GM13976 (cell line): Measurements from ENCODE around the gene MPPED2.

Experiments used
- DNase-seq: peaks from one replicate; pipeline ENCODE4 v3.0.0; 2012; ENCODE audit warnings: low spot score
- in situ Hi-C: fragments of 300-500 bp; cut with MboI; formaldehyde crosslinking; loops from one replicate; pipeline ENCODE4 v1.12.0; 2022; ENCODE audit warnings: low sequenced_read_pairs, mixed read lengths, inconsistent platforms; ENCODE audit not compliant: unreplicated experiment
- TF ChIP-seq, protein P1 (sequence below): IDR thresholded peaks from 2 replicates; pipeline ENCODE4 v1.5.1; 2012; ENCODE audit warnings: borderline replicate concordance, mild to moderate bottlenecking; ENCODE audit not compliant: insufficient read depth; ENCODE audit errors: extremely low read depth, missing control alignments, control extremely low read depth

MPPED2 gene

DNA sequence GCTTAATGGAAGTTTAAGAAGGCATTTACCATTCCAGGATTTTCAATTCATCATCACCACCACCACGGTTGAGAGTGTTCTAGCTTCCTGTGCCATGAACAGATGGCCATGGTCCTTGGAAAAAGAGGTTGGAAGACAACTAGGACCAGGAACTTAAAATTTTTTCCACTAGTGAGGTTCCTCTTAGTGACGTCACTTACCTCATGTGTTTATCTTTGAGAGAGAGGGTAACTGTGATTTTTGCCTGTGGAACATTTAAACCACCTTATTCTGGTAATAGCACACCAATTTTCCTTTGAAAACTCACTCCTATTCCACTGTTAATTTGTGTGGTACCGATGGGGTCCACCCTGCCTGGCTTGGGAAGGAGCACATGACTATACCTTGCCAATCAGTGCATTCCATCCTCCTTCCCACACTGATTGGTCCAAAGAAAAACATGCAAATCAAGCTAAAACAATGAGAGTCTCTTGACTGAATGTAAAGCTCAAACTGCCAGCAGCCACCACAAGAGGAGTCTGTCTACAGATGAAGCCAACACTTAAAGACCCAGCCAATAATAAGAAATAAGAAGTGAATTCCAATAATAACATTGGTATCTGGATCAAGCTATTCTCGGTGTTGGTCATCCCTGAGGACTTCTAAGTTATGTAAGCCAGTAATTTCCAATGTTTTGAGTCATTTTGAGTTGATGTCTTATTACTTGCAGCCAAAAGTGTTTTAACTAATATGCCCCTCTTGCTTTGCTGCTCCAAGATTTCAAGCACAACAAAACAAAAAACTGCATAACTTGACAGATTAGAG, 111.8 kb downstream of the MPPED2 start:
- TF ChIP-seq, protein P1, sequence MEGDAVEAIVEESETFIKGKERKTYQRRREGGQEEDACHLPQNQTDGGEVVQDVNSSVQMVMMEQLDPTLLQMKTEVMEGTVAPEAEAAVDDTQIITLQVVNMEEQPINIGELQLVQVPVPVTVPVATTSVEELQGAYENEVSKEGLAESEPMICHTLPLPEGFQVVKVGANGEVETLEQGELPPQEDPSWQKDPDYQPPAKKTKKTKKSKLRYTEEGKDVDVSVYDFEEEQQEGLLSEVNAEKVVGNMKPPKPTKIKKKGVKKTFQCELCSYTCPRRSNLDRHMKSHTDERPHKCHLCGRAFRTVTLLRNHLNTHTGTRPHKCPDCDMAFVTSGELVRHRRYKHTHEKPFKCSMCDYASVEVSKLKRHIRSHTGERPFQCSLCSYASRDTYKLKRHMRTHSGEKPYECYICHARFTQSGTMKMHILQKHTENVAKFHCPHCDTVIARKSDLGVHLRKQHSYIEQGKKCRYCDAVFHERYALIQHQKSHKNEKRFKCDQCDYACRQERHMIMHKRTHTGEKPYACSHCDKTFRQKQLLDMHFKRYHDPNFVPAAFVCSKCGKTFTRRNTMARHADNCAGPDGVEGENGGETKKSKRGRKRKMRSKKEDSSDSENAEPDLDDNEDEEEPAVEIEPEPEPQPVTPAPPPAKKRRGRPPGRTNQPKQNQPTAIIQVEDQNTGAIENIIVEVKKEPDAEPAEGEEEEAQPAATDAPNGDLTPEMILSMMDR: no peak
- DNase-seq: no peak
- in situ Hi-C loops: no loop called here

DNA sequence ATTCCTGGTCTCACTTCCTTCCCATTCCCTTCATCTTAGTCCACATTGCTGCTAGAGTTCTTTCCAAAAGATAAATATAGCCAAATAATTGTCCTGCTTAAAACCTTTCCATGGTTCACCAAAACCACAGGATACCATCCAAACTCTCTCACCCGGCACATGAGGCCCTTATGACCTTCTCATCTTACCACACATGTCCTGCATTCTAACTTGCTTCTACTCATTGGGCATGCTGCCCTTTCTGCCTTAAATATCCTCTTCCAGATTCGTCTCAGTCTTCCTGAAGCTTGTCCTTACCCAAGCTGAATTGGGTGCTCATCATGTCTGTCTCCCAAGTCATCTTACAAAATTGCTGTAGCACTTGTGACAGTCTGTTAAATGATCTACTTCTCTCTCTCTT, 114.9 kb downstream of the MPPED2 start:
- in situ Hi-C loops: no loop called here
- DNase-seq: no peak
- TF ChIP-seq, protein P1: no peak

DNA sequence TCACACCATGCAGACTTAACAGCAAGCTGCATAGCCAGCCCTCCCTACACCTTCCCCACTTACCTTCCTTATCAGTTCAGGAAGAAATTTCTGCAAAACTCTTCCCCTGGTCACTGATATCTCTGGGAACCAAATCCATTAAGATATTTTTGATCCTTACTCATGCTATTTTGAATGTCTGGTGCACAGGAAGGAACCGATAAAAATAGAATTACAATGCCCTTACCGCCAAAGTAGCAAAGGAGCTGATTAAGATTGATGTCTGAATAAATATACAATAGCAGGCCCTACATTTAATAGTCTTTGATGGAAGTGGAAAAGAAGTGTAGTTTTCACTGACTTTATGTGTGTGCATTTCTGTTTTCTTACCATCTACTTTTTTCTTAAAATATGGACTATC, 117.3 kb downstream of the MPPED2 start:
- in situ Hi-C loops: no loop called here
- no peak for DNase-seq
- TF ChIP-seq, protein P1: no peak

DNA sequence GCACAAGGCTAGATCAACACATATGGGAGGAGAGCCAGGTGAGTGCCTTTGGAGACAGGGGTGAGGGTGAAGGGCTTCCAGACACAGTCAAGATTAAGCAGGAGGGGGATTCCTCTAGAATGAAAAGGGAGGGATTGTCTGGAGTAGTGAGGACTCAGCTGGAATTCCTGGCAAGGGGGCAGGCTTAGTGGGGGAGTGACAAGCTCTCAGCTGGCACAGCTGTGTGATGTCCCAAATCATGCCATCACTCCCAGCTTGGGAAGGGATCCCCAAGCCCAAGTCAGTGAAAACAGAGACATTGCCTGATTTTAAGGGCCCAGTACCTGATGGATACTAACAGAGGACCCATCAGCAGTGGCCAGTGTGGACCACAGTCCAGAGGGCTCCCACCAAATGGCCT, 119.0 kb downstream of the MPPED2 start:
- DNase-seq: no peak
- TF ChIP-seq, protein P1: no peak
- in situ Hi-C loops: no loop called here

DNA sequence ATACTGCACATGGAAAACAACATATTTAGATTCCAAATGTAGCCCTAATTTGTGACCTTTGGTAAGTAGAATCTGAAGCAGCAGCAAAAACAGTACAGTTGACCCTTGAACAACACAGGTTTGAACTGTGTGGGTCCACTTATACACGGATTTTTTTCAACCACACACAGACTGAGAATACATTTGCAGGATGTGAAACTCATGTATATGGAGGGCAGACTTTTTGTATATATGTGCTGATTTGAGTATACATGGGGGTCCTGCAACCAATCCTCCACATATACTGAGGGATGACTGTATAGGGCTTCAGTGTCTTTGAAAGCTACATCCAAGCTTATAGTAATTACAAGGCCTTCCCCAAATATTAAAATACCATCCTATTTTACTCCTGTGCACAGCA, 120.5 kb downstream of the MPPED2 start:
- TF ChIP-seq, protein P1: no peak
- no peak for DNase-seq
- in situ Hi-C loops: no loop called here

DNA sequence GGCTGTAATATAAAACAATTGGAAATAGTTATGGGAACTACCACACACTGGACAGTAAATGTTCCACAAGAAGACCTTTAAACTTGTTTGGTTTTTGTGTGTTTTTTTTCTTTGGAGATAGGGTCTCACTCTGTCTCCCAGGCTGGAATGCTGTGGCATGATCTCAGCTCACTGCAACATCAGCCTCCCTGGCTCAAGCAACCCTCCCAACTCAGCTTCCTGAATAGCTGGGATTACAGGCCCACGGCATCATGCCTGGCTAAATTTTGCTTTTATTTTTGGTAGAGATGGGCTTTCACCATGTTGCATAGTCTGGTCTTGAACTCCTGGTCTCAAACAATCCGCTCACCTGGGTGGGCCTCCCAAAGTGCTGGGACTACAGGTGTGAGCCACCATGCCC, 121.0 kb downstream of the MPPED2 start:
- in situ Hi-C loops: no loop called here
- DNase-seq: no peak
- TF ChIP-seq, protein P1: no peak
